Measurements from ENCODE around the gene ATP13A3. TPM values are rescaled to one million over a fixed set of nuclear protein-coding genes. Genes with fewer than 3 reads are reported as not detected.

The ATP13A3 gene
- total RNA-seq, 1 donor from 2014 or later, result 80.3 TPM

DNA sequence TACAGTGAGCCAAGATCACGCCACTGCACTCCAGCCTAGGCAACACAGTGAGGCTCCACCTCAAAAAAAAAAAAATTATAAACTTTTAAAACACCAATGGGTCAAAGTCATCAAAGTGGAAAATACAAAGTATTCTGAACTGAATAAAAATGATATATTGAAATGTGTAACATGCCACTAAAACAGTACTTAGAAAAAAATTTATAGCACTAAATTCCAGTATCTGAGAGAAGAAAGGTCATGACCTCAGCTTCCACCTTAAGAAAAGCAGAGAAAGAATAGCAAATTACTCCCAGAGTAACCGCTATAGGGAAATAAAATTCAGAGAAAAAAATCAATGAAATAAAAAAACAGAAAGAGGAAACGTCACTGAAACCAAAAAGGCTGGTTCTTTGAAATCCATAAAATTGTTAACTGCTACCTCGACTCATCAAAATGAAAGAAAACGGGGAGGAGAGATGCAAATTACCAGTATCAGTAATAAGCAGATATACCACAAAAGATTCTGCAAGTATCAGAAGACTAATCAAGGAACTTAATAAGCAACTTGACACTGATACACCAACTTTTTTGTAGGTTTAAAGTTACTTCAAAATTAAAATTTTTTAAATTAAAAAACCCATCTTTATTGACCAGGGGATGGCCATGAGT, 20.8 kb downstream of the ATP13A3 start:
- DNase-seq (ENCODE audit: extremely low spot score, unreplicated experiment), result no peak
- Mint-ChIP-seq H3K4me3 (no peak overlapping the region), H3K27me3 (no peaks in the 10 kb centered on the region), H3K27ac (no peak overlapping the region), H3K4me1 (ENCODE audit: unreplicated experiment) (peaks cover 5% of the 10 kb centered on the region), H3K36me3 (peaks cover 7% of the 10 kb centered on the region), H3K9me3 (no peaks in the 10 kb centered on the region)
- TF ChIP-seq, protein P1, sequence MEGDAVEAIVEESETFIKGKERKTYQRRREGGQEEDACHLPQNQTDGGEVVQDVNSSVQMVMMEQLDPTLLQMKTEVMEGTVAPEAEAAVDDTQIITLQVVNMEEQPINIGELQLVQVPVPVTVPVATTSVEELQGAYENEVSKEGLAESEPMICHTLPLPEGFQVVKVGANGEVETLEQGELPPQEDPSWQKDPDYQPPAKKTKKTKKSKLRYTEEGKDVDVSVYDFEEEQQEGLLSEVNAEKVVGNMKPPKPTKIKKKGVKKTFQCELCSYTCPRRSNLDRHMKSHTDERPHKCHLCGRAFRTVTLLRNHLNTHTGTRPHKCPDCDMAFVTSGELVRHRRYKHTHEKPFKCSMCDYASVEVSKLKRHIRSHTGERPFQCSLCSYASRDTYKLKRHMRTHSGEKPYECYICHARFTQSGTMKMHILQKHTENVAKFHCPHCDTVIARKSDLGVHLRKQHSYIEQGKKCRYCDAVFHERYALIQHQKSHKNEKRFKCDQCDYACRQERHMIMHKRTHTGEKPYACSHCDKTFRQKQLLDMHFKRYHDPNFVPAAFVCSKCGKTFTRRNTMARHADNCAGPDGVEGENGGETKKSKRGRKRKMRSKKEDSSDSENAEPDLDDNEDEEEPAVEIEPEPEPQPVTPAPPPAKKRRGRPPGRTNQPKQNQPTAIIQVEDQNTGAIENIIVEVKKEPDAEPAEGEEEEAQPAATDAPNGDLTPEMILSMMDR (conservative IDR thresholded peaks at IDR 0.05), result no peak

DNA sequence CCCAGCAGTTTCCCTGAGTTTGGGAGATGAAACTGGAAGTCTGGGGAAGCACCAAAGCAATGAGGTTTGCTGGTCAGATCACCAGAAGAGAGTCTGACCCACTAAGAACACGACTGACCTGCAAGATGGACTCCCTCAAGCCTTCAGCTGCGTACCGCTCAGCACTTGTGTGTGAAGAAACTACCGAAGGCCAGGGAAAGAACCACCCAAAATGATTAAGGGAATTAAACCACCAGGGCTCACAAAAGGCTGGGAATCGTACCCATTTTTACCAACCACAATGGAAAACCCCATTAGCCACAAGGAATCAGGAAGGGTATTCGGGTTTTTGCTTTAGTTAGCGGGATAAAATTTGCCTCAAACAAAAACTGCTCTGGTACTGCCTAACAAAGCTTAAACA, 21.6 kb downstream of the ATP13A3 start:
- DNase-seq (ENCODE audit: extremely low spot score, unreplicated experiment), result no peak
- H3K4me3 Mint-ChIP-seq, result no peak overlapping the region
- H3K9me3 Mint-ChIP-seq, result no peaks in the 10 kb centered on the region
- no peak overlapping the region for H3K27ac Mint-ChIP-seq
- H3K36me3 Mint-ChIP-seq, result peaks cover 10% of the 10 kb centered on the region
- TF ChIP-seq, protein P1 (conservative IDR thresholded peaks at IDR 0.05), result no peak
- no peaks in the 10 kb centered on the region for H3K27me3 Mint-ChIP-seq
- H3K4me1 Mint-ChIP-seq (ENCODE audit: unreplicated experiment), result no peaks in the 10 kb centered on the region

DNA sequence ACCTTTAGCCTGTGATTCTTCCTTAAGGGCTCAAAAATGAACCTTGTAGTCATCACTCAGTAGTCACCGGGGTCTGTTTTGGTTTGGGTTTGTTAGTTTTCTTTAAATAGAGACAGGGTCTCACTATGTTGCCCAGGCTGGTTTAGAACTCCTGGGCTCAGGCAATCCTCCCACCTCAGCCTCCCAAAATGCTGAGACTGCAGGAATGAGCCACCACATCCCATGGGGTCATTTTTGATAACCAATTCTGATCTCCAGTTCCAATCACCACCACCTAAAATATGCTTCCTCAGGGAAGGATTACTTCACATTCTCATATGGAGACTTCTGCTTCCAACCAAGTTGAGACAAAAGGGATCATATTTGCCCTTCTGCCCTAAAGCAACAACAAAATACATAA, 22.1 kb downstream of the ATP13A3 start:
- peaks cover 10% of the 10 kb centered on the region for H3K36me3 Mint-ChIP-seq
- H3K4me3 Mint-ChIP-seq, result no peak overlapping the region
- no peak overlapping the region for H3K27ac Mint-ChIP-seq
- H3K4me1 Mint-ChIP-seq (ENCODE audit: unreplicated experiment), result no peaks in the 10 kb centered on the region
- DNase-seq (ENCODE audit: extremely low spot score, unreplicated experiment), result no peak
- H3K9me3 Mint-ChIP-seq, result no peaks in the 10 kb centered on the region
- TF ChIP-seq, protein P1 (conservative IDR thresholded peaks at IDR 0.05), result no peak
- H3K27me3 Mint-ChIP-seq, result no peaks in the 10 kb centered on the region

DNA sequence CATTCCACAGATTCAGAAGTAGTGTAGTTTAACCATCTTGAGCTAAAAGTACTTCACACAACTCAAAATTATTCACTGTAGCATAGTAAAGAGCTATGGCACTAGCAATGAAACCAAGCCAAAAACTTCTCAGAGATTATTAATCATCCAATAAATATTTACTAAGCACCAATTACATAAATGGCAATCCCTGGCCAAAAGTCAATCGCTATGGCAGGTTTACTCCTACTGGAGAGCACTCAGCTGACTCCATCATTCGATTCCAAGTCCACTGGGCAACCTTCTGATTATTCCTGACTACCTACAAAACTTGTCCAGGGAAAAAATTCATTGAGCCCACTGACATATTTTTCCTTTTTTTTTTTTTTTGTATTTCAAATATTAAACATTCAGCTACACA, 23.9 kb downstream of the ATP13A3 start:
- H3K27me3 Mint-ChIP-seq, result no peaks in the 10 kb centered on the region
- TF ChIP-seq, protein P1 (conservative IDR thresholded peaks at IDR 0.05), result no peak
- no peaks in the 10 kb centered on the region for H3K9me3 Mint-ChIP-seq
- H3K4me1 Mint-ChIP-seq (ENCODE audit: unreplicated experiment), result no peaks in the 10 kb centered on the region
- peaks cover 13% of the 10 kb centered on the region for H3K36me3 Mint-ChIP-seq
- no peak overlapping the region for H3K27ac Mint-ChIP-seq
- no peak overlapping the region for H3K4me3 Mint-ChIP-seq
- DNase-seq (ENCODE audit: extremely low spot score, unreplicated experiment), result no peak

DNA sequence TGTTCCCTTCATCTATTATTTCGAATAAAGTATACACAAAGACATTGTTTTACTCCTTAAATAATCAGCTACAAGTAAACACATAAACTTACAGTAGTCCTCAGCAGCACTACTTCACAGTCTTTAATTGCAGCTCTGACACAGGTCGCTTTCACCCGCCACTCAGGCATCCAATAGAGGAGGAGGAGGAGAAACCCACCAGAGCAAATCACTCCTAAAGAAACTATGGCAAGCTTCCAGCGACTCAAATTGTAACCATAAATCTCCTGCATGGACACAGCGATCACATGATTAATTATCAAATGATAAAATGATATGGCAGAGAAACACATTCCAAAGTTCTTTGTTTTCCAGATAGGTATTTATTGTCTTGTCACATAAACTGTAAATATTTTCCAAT, 26.2 kb downstream of the ATP13A3 start:
- no peak overlapping the region for H3K4me3 Mint-ChIP-seq
- peaks cover 18% of the 10 kb centered on the region for H3K36me3 Mint-ChIP-seq
- H3K4me1 Mint-ChIP-seq (ENCODE audit: unreplicated experiment), result no peaks in the 10 kb centered on the region
- H3K27me3 Mint-ChIP-seq, result no peaks in the 10 kb centered on the region
- no peak for DNase-seq (ENCODE audit: extremely low spot score, unreplicated experiment)
- no peak overlapping the region for H3K27ac Mint-ChIP-seq
- no peaks in the 10 kb centered on the region for H3K9me3 Mint-ChIP-seq
- TF ChIP-seq, protein P1 (conservative IDR thresholded peaks at IDR 0.05), result no peak

All from type B pancreatic cell (in vitro differentiated cells).